ENCODE measurements around the gene FAM107A.

FAM107A gene

GRCh38 chr3:58540176-58540858 lies 36.9 kb downstream of the FAM107A start:
- TF ChIP-seq CTCF (IDR thresholded peaks at IDR 0.05; ENCODE audit: insufficient read depth, low read length) (no peak), REST (IDR thresholded peaks at IDR 0.05; ENCODE audit: insufficient replicate concordance, low read depth) (no peak), POLR2AphosphoS5 (IDR thresholded peaks at IDR 0.05; ENCODE audit: low read depth) (no peak), SPI1 (IDR thresholded peaks at IDR 0.05; ENCODE audit: borderline replicate concordance, low read depth) (no peak), GABPA (IDR thresholded peaks at IDR 0.05; ENCODE audit: low read depth) (no peak)
- no peak for DNase-seq (ENCODE audit: low read depth in 1 of 2, low spot score in 1 of 2)
- H3K27ac ChIP-seq (replicated peaks) = no peak overlapping the region
- H3K4me3 ChIP-seq (replicated peaks; ENCODE audit: insufficient read depth, low read length) = no peak overlapping the region
- H3K27me3 ChIP-seq (ENCODE audit: insufficient read depth, poor library complexity, severe bottlenecking) = no peaks in the 10 kb centered on the region

- DNase-seq (ENCODE audit: low read depth in 1 of 2, low spot score in 1 of 2) = no peak
- no peak for TF ChIP-seq CTCF (IDR thresholded peaks at IDR 0.05; ENCODE audit: insufficient read depth, low read length)
- no peak for TF ChIP-seq GABPA (IDR thresholded peaks at IDR 0.05; ENCODE audit: low read depth)
- Histone ChIP-seq H3K27ac (replicated peaks) (no peak overlapping the region), H3K4me3 (replicated peaks; ENCODE audit: insufficient read depth, low read length) (no peak overlapping the region), H3K27me3 (ENCODE audit: insufficient read depth, poor library complexity, severe bottlenecking) (no peaks in the 10 kb centered on the region)
These were observed 37.6 kb downstream of the FAM107A start for GRCh38 chr3:58539626-58540025.

- no peak overlapping the region for H3K27ac ChIP-seq (replicated peaks)
- TF ChIP-seq REST (IDR thresholded peaks at IDR 0.05; ENCODE audit: insufficient replicate concordance, low read depth) (no peak), GABPA (IDR thresholded peaks at IDR 0.05; ENCODE audit: low read depth) (no peak), POLR2AphosphoS5 (IDR thresholded peaks at IDR 0.05; ENCODE audit: low read depth) (no peak), SPI1 (IDR thresholded peaks at IDR 0.05; ENCODE audit: borderline replicate concordance, low read depth) (no peak), CTCF (IDR thresholded peaks at IDR 0.05; ENCODE audit: insufficient read depth, low read length) (no peak)
- no peak for DNase-seq (ENCODE audit: low read depth in 1 of 2, low spot score in 1 of 2)
- no peak overlapping the region for H3K4me3 ChIP-seq (replicated peaks; ENCODE audit: insufficient read depth, low read length)
- H3K27me3 ChIP-seq (ENCODE audit: insufficient read depth, poor library complexity, severe bottlenecking) = no peaks in the 10 kb centered on the region
These were observed 39.5 kb downstream of the FAM107A start for GRCh38 chr3:58537412-58538301.
